WTC11 (cell line): ENCODE results near the gene PPEF2. TPM values are rescaled to one million over a fixed set of nuclear protein-coding genes. Genes with fewer than 3 reads are reported as not detected.
A peak's percentile ranks its signal among the peaks of the same experiment; 100 is the strongest.

Experiments used
- ATAC-seq: fragments of 200-7000 bp; cut with Tn5 transposase; 2 replicates; pipeline ENCODE4 v1.10.0; 2021; ENCODE audit warnings: mild to moderate bottlenecking, moderate library complexity
- CTCF ChIA-PET: fragments of 300-600 bp; sonication (Branson Sonifier 250); formaldehyde crosslinking; loops from one replicate; lab custom pipeline; 2021; ENCODE audit warnings: antibody characterized with exemption; lab: Charles Lee
- POLR2A ChIA-PET: fragments of 350-600 bp; sonication (Branson Sonifier 250); formaldehyde crosslinking; loops from one replicate; lab custom pipeline; 2021; ENCODE audit warnings: antibody characterized with exemption; lab: Charles Lee
- DNase-seq: peaks from one replicate; pipeline ENCODE4 v3.0.0; 2021; ENCODE audit warnings: low spot score
- H3K27ac Mint-ChIP-seq: 2 replicates; pipeline ENCODE4 v1.8.0; 2021; ENCODE audit warnings: mixed read lengths
- H3K27me3 Mint-ChIP-seq: 2 replicates; pipeline ENCODE4 v1.8.0; 2021; ENCODE audit warnings: low read depth, mild to moderate bottlenecking, moderate library complexity, mixed read lengths
- H3K36me3 Mint-ChIP-seq: 2 replicates; pipeline ENCODE4 v1.8.0; 2021; ENCODE audit warnings: mixed read lengths
- H3K4me1 Mint-ChIP-seq: 2 replicates; pipeline ENCODE4 v1.8.0; 2022; ENCODE audit warnings: mixed read lengths
- H3K4me3 Mint-ChIP-seq: 2 replicates; pipeline ENCODE4 v1.8.0; 2021; ENCODE audit warnings: mild to moderate bottlenecking, moderate library complexity, mixed read lengths
- H3K9me3 Mint-ChIP-seq: 2 replicates; pipeline ENCODE4 v1.8.0; 2021; ENCODE audit warnings: mixed read lengths
- CREM ChIP-seq: sonication (generic); formaldehyde crosslinking; IDR thresholded peaks from 2 replicates; pipeline ENCODE4 v1.8.1; 2022; ENCODE audit warnings: mild to moderate bottlenecking, missing genetic modification reagents, moderate library complexity
- GABPB1 ChIP-seq: sonication (generic); formaldehyde crosslinking; IDR thresholded peaks from 2 replicates; pipeline ENCODE4 v1.8.1; 2023; ENCODE audit warnings: mild to moderate bottlenecking, missing genetic modification reagents
- IRF2 ChIP-seq: sonication (generic); formaldehyde crosslinking; IDR thresholded peaks from 2 replicates; pipeline ENCODE4 v1.8.0; 2022; ENCODE audit warnings: low read depth, missing genetic modification reagents, borderline replicate concordance
- NR1H2 ChIP-seq: sonication (generic); formaldehyde crosslinking; IDR thresholded peaks from 2 replicates; pipeline ENCODE4 v1.9.0; 2021; ENCODE audit warnings: mild to moderate bottlenecking, moderate library complexity, missing genetic modification reagents
- NR2C2 ChIP-seq: sonication (generic); formaldehyde crosslinking; IDR thresholded peaks from 2 replicates; pipeline ENCODE4 v1.8.0; 2022; ENCODE audit warnings: mild to moderate bottlenecking, missing genetic modification reagents
- PRRX2 ChIP-seq: fragments of 250-450 bp; sonication (Bioruptor Pico); IDR thresholded peaks from 2 replicates; pipeline ENCODE4 v1.8.0; 2021; ENCODE audit warnings: mild to moderate bottlenecking
- SP1 ChIP-seq: sonication (generic); formaldehyde crosslinking; conservative IDR thresholded peaks from 2 replicates; pipeline ENCODE4 v1.8.1; 2022; ENCODE audit warnings: missing genetic modification reagents
- TEAD4 ChIP-seq: sonication (generic); formaldehyde crosslinking; IDR thresholded peaks from 2 replicates; pipeline ENCODE4 v1.8.0; 2022; ENCODE audit warnings: mild to moderate bottlenecking, missing genetic modification reagents
- ZNF121 ChIP-seq: sonication (generic); formaldehyde crosslinking; IDR thresholded peaks from 2 replicates; pipeline ENCODE4 v1.8.0; 2023; ENCODE audit warnings: missing genetic modification reagents
- ZNF396 ChIP-seq: fragments of 250-450 bp; sonication (Bioruptor Pico); IDR thresholded peaks from 2 replicates; pipeline ENCODE4 v1.8.0; 2021; ENCODE audit warnings: mild to moderate bottlenecking, moderate library complexity, borderline replicate concordance
- total RNA-seq: library from RNA; stranded (reverse); gene quantifications from 3 replicates; pipeline ENCODE4 v1.2.3, GENCODE V29; 2021
- TF ChIP-seq, protein P1 (sequence below): sonication (generic); formaldehyde crosslinking; conservative IDR thresholded peaks from 2 replicates; pipeline ENCODE4 v1.8.1; 2023; ENCODE audit warnings: mild to moderate bottlenecking, low read depth, missing genetic modification reagents, moderate library complexity
- TF ChIP-seq, protein P2 (sequence below): sonication (generic); formaldehyde crosslinking; IDR thresholded peaks from 2 replicates; pipeline ENCODE4 v1.8.0; 2022; ENCODE audit warnings: mild to moderate bottlenecking, missing genetic modification reagents
- TF ChIP-seq, protein P3 (sequence below): sonication (generic); formaldehyde crosslinking; IDR thresholded peaks from 2 replicates; pipeline ENCODE4 v1.8.1; 2023; ENCODE audit warnings: mild to moderate bottlenecking, moderate library complexity, missing genetic modification reagents
- TF ChIP-seq, protein P4 (sequence below): fragments of 250-450 bp; sonication (Bioruptor Pico); IDR thresholded peaks from 2 replicates; pipeline ENCODE4 v2.1.2; 2022; ENCODE audit warnings: mild to moderate bottlenecking, moderate library complexity
- TF ChIP-seq, protein P5 (sequence below): sonication (generic); formaldehyde crosslinking; IDR thresholded peaks from 2 replicates; pipeline ENCODE4 v1.8.0; 2022; ENCODE audit warnings: mild to moderate bottlenecking, missing genetic modification reagents
- TF ChIP-seq, protein P6 (sequence below): fragments of 200-600 bp; IDR thresholded peaks from 2 replicates; pipeline ENCODE4 v1.8.0; 2022; ENCODE audit warnings: antibody characterized with exemption
- TF ChIP-seq, protein P7 (sequence below): fragments of 250-450 bp; sonication (Bioruptor Pico); IDR thresholded peaks from 2 replicates; pipeline ENCODE4 v1.9.0; 2021; ENCODE audit warnings: mild to moderate bottlenecking, borderline replicate concordance

PPEF2 gene
- total RNA-seq, 1 experiment from 2014 or later = not detected

DNA sequence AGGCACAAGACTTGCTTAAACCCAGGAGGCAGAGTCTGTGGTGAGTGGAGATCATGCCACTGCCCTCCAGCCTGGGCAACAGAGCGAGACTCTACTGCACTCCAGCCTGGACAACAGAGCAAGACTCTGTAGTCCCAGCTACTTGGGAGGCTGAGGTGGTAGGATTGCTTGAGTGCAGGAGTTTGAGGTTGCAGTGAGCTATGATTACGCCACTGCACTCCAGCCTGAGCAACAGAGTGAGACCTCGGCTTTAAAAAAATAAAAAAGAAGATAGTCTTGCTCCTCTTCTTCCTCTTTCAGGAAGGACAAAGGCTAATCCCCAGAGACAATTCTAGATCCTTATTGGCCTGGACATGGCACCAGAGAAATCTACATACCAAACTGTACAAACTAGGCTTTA lies 5.7 kb upstream of the PPEF2 start:
- Mint-ChIP-seq H3K4me3 (no peak overlapping the region), H3K4me1 (peaks cover 18% of the 10 kb centered on the region), H3K27me3 (no peaks in the 10 kb centered on the region), H3K9me3 (peaks cover 32% of the 10 kb centered on the region), H3K27ac (no peak overlapping the region), H3K36me3 (peaks cover 35% of the 10 kb centered on the region)
- ChIA-PET CTCF (interaction anchor here (0.6 to 3.4 kb wide), 4 partner anchors 8 to 480 kb away, joined by 3 to 12 read pairs (median 4); no protein-coding TSS in a partner anchor), POLR2A (no interaction called here)
- TF ChIP-seq, protein P1, sequence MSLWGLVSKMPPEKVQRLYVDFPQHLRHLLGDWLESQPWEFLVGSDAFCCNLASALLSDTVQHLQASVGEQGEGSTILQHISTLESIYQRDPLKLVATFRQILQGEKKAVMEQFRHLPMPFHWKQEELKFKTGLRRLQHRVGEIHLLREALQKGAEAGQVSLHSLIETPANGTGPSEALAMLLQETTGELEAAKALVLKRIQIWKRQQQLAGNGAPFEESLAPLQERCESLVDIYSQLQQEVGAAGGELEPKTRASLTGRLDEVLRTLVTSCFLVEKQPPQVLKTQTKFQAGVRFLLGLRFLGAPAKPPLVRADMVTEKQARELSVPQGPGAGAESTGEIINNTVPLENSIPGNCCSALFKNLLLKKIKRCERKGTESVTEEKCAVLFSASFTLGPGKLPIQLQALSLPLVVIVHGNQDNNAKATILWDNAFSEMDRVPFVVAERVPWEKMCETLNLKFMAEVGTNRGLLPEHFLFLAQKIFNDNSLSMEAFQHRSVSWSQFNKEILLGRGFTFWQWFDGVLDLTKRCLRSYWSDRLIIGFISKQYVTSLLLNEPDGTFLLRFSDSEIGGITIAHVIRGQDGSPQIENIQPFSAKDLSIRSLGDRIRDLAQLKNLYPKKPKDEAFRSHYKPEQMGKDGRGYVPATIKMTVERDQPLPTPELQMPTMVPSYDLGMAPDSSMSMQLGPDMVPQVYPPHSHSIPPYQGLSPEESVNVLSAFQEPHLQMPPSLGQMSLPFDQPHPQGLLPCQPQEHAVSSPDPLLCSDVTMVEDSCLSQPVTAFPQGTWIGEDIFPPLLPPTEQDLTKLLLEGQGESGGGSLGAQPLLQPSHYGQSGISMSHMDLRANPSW (CRISPR knock-in tag) = no peak
- TF ChIP-seq ZNF121 (CRISPR knock-in tag) = peak; percentile 95
- no peak for DNase-seq
- no peak for ATAC-seq

DNA sequence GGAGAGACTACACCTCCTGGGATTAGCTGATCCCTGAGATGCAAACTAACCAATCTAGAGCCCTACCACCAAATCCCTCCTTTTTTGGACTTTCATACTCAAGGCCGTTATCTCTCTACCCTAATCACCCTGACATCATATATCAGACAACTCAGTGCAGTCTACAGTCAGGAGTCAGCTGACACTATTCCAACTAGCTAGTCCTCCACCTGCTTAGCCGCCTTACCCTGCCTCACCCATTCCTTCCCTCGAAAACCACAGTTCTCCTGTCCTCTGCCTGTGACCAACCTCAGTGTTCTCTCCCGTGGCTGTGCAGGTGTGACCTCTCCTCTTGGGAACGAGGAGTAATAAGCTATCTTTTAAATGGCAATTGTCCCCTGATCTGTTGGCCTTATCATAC lies 1.8 kb upstream of the PPEF2 start:
- Mint-ChIP-seq H3K4me3 (no peak overlapping the region), H3K36me3 (peaks cover 5% of the 10 kb centered on the region), H3K9me3 (peaks cover 10% of the 10 kb centered on the region), H3K4me1 (peaks cover 12% of the 10 kb centered on the region), H3K27ac (no peak overlapping the region), H3K27me3 (no peaks in the 10 kb centered on the region)
- CTCF ChIA-PET = no interaction called here
- ATAC-seq (no peak), DNase-seq (no peak)
- POLR2A ChIA-PET = no interaction called here
- TF ChIP-seq IRF2 (no peak), CREM (CRISPR knock-in tag) (no peak), PRRX2 (CRISPR knock-in tag) (no peak), TEAD4 (no peak), GABPB1 (CRISPR knock-in tag) (no peak), NR2C2 (CRISPR knock-in tag) (no peak), NR1H2 (no peak), SP1 (CRISPR knock-in tag) (no peak), ZNF396 (CRISPR knock-in tag) (no peak)
- TF ChIP-seq, protein P2, sequence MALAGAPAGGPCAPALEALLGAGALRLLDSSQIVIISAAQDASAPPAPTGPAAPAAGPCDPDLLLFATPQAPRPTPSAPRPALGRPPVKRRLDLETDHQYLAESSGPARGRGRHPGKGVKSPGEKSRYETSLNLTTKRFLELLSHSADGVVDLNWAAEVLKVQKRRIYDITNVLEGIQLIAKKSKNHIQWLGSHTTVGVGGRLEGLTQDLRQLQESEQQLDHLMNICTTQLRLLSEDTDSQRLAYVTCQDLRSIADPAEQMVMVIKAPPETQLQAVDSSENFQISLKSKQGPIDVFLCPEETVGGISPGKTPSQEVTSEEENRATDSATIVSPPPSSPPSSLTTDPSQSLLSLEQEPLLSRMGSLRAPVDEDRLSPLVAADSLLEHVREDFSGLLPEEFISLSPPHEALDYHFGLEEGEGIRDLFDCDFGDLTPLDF = no peak
- TF ChIP-seq, protein P3, sequence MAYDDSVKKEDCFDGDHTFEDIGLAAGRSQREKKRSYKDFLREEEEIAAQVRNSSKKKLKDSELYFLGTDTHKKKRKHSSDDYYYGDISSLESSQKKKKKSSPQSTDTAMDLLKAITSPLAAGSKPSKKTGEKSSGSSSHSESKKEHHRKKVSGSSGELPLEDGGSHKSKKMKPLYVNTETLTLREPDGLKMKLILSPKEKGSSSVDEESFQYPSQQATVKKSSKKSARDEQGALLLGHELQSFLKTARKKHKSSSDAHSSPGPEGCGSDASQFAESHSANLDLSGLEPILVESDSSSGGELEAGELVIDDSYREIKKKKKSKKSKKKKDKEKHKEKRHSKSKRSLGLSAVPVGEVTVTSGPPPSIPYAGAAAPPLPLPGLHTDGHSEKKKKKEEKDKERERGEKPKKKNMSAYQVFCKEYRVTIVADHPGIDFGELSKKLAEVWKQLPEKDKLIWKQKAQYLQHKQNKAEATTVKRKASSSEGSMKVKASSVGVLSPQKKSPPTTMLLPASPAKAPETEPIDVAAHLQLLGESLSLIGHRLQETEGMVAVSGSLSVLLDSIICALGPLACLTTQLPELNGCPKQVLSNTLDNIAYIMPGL (CRISPR knock-in tag) = no peak
- TF ChIP-seq, protein P4, sequence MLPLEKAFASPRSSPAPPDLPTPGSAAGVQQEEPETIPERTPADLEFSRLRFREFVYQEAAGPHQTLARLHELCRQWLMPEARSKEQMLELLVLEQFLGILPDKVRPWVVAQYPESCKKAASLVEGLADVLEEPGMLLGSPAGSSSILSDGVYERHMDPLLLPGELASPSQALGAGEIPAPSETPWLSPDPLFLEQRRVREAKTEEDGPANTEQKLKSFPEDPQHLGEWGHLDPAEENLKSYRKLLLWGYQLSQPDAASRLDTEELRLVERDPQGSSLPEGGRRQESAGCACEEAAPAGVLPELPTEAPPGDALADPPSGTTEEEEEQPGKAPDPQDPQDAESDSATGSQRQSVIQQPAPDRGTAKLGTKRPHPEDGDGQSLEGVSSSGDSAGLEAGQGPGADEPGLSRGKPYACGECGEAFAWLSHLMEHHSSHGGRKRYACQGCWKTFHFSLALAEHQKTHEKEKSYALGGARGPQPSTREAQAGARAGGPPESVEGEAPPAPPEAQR (CRISPR knock-in tag) = no peak
- TF ChIP-seq, protein P5, sequence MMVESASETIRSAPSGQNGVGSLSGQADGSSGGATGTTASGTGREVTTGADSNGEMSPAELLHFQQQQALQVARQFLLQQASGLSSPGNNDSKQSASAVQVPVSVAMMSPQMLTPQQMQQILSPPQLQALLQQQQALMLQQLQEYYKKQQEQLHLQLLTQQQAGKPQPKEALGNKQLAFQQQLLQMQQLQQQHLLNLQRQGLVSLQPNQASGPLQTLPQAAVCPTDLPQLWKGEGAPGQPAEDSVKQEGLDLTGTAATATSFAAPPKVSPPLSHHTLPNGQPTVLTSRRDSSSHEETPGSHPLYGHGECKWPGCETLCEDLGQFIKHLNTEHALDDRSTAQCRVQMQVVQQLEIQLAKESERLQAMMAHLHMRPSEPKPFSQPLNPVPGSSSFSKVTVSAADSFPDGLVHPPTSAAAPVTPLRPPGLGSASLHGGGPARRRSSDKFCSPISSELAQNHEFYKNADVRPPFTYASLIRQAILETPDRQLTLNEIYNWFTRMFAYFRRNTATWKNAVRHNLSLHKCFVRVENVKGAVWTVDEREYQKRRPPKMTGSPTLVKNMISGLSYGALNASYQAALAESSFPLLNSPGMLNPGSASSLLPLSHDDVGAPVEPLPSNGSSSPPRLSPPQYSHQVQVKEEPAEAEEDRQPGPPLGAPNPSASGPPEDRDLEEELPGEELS (CRISPR knock-in tag) = no peak
- TF ChIP-seq, protein P6, sequence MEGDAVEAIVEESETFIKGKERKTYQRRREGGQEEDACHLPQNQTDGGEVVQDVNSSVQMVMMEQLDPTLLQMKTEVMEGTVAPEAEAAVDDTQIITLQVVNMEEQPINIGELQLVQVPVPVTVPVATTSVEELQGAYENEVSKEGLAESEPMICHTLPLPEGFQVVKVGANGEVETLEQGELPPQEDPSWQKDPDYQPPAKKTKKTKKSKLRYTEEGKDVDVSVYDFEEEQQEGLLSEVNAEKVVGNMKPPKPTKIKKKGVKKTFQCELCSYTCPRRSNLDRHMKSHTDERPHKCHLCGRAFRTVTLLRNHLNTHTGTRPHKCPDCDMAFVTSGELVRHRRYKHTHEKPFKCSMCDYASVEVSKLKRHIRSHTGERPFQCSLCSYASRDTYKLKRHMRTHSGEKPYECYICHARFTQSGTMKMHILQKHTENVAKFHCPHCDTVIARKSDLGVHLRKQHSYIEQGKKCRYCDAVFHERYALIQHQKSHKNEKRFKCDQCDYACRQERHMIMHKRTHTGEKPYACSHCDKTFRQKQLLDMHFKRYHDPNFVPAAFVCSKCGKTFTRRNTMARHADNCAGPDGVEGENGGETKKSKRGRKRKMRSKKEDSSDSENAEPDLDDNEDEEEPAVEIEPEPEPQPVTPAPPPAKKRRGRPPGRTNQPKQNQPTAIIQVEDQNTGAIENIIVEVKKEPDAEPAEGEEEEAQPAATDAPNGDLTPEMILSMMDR = no peak
- TF ChIP-seq, protein P7, sequence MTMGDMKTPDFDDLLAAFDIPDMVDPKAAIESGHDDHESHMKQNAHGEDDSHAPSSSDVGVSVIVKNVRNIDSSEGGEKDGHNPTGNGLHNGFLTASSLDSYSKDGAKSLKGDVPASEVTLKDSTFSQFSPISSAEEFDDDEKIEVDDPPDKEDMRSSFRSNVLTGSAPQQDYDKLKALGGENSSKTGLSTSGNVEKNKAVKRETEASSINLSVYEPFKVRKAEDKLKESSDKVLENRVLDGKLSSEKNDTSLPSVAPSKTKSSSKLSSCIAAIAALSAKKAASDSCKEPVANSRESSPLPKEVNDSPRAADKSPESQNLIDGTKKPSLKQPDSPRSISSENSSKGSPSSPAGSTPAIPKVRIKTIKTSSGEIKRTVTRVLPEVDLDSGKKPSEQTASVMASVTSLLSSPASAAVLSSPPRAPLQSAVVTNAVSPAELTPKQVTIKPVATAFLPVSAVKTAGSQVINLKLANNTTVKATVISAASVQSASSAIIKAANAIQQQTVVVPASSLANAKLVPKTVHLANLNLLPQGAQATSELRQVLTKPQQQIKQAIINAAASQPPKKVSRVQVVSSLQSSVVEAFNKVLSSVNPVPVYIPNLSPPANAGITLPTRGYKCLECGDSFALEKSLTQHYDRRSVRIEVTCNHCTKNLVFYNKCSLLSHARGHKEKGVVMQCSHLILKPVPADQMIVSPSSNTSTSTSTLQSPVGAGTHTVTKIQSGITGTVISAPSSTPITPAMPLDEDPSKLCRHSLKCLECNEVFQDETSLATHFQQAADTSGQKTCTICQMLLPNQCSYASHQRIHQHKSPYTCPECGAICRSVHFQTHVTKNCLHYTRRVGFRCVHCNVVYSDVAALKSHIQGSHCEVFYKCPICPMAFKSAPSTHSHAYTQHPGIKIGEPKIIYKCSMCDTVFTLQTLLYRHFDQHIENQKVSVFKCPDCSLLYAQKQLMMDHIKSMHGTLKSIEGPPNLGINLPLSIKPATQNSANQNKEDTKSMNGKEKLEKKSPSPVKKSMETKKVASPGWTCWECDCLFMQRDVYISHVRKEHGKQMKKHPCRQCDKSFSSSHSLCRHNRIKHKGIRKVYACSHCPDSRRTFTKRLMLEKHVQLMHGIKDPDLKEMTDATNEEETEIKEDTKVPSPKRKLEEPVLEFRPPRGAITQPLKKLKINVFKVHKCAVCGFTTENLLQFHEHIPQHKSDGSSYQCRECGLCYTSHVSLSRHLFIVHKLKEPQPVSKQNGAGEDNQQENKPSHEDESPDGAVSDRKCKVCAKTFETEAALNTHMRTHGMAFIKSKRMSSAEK (CRISPR knock-in tag) = no peak
